ENCODE results near the gene CES4A. TPM values are rescaled to one million over a fixed set of nuclear protein-coding genes. Genes with fewer than 3 reads are reported as not detected.

CES4A gene
- total RNA-seq, 1 experiment from 2014 or later, result not detected

- no peak for DNase-seq (ENCODE audit: low read depth)
These were observed 62.4 kb downstream of the CES4A start for GRCh38 chr16:67050796-67051195.

DNA sequence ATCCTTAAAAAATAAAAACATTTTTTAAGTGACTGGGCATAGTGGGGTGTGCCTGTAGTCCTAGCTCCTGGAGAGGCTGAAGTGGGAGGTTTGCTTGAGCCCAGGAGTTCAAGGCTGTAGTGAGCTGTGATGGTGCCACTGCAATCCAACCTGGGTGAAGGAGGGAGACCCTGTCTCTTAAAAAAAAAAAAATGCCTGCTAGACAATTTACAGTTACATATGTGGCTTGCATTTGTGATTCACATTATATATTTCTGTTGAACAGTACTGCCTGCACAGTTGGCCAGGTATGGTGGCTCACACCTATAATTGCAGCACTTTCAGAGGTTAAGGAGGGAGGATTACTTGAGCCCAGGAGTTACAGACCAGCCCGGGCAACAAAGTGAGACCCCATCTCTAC lies 64.0 kb downstream of the CES4A start:
- no peak for DNase-seq (ENCODE audit: low read depth)

DNA sequence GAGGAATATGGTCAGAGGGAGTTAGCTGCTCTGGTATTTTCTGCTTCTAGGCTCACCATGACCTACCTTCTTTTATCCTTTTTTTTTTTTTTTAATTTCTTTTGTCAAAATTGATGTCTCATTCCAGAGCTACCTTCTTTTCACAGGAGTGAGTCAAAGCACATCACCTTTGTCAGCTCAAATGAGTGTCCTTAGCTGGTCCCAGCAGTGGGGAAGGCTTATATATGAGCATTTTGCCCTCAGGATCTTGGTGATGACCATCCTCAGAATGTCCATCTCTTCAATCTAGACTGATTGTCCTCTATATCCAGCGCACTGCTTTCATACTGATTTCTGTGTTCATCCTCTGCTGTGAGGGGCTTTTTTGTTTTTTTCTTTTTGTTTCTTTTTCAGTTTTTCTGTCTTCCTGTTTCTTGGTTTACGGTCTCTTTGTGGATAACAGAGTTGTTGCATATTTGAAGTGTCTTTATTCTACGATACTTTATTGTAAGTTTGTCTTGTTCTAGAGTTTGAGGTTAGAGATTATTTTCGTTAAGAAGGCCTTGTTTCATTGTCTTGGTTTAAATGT lies 65.5 kb downstream of the CES4A start:
- DNase-seq (ENCODE audit: low read depth), result no peak

DNA sequence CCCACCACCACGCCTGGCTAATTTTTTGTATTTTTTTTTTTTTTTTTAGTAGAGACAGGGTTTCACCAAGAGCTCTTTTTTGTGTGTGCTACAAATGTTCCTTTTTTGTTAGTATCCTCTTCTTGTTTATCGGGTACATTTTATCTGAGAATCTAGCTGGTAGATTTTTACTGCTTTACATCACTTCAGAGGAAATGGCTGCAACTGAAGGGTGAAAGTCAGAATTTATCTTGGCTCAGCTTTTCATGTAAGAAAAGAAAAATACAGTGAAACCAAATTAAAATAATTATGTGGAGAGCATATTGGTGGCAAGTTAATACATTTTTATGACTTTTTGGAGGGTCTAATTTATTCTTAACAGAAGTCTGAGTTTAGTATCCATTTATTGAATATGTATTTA lies 66.5 kb downstream of the CES4A start:
- DNase-seq (ENCODE audit: low read depth), result no peak

- peak; percentile 96 for DNase-seq (ENCODE audit: low read depth)
These were observed 67.5 kb downstream of the CES4A start for GRCh38 chr16:67055712-67056487.

Other genes starting within 250 kb of the CES4A start
- gene DYNC1LI2, start 237.0 kb upstream of the CES4A start, total RNA-seq (2014; rRNA removed; shearing (Covaris generic)), result 79.5 and 92.4 TPM in 2 replicates
- gene TERB1, start 187.0 kb upstream of the CES4A start, total RNA-seq (2014; rRNA removed; shearing (Covaris generic)), result not detected in 2 replicates
- gene NAE1, start 157.6 kb upstream of the CES4A start, total RNA-seq (2014; rRNA removed; shearing (Covaris generic)), result 91.2 and 127 TPM in 2 replicates
- not detected in 2 replicates for gene CA7, start 144.2 kb upstream of the CES4A start, total RNA-seq (2014; rRNA removed; shearing (Covaris generic))
- gene PDP2, start 108.1 kb upstream of the CES4A start, total RNA-seq (2014; rRNA removed; shearing (Covaris generic)), result 4.2 and 15.1 TPM in 2 replicates
- not detected in 2 replicates for gene CDH16, start 69.7 kb upstream of the CES4A start, total RNA-seq (2014; rRNA removed; shearing (Covaris generic))
- 3.2 and 9.4 TPM in 2 replicates for gene RRAD, start 63.1 kb upstream of the CES4A start, total RNA-seq (2014; rRNA removed; shearing (Covaris generic))
- gene CIAO2B, start 54.2 kb upstream of the CES4A start, total RNA-seq (2014; rRNA removed; shearing (Covaris generic)), result 183 and 280 TPM in 2 replicates
- 15.9 and 26.6 TPM in 2 replicates for gene CES2, start 53.1 kb upstream of the CES4A start, total RNA-seq (2014; rRNA removed; shearing (Covaris generic))
- 0.44 and 1.0 TPM in 2 replicates for gene CES3, start 27.3 kb upstream of the CES4A start, total RNA-seq (2014; rRNA removed; shearing (Covaris generic))
- 86.5 and 111 TPM in 2 replicates for gene CBFB, start 40.6 kb downstream of the CES4A start, total RNA-seq (2014; rRNA removed; shearing (Covaris generic))
- 16.0 and 18.7 TPM in 2 replicates for gene PHAF1, start 121.4 kb downstream of the CES4A start, total RNA-seq (2014; rRNA removed; shearing (Covaris generic))
- 43.9 and 82.1 TPM in 2 replicates for gene B3GNT9, start 162.4 kb downstream of the CES4A start, total RNA-seq (2014; rRNA removed; shearing (Covaris generic))
- 33.3 and 44.0 TPM in 2 replicates for gene TRADD, start 171.3 kb downstream of the CES4A start, total RNA-seq (2014; rRNA removed; shearing (Covaris generic))
- gene FBXL8, start 171.4 kb downstream of the CES4A start, total RNA-seq (2014; rRNA removed; shearing (Covaris generic)), result 6.2 and 8.6 TPM in 2 replicates
- 0.49 and 4.1 TPM in 2 replicates for gene HSF4, start 176.2 kb downstream of the CES4A start, total RNA-seq (2014; rRNA removed; shearing (Covaris generic))
- gene NOL3, start 181.9 kb downstream of the CES4A start, total RNA-seq (2014; rRNA removed; shearing (Covaris generic)), result 29.1 and 58.9 TPM in 2 replicates
- gene MATCAP1, start 195.4 kb downstream of the CES4A start, total RNA-seq (2014; rRNA removed; shearing (Covaris generic)), result 7.7 and 13.7 TPM in 2 replicates
- 0.54 and 1.4 TPM in 2 replicates for gene EXOC3L1, start 201.5 kb downstream of the CES4A start, total RNA-seq (2014; rRNA removed; shearing (Covaris generic))
- 95.7 and 106 TPM in 2 replicates for gene E2F4, start 203.6 kb downstream of the CES4A start, total RNA-seq (2014; rRNA removed; shearing (Covaris generic))
- gene ELMO3, start 210.5 kb downstream of the CES4A start, total RNA-seq (2014; rRNA removed; shearing (Covaris generic)), result 0.62 and 1.2 TPM in 2 replicates
- 44.2 and 44.7 TPM in 2 replicates for gene TMEM208, start 238.5 kb downstream of the CES4A start, total RNA-seq (2014; rRNA removed; shearing (Covaris generic))